Stimulated activated CD8-positive, alpha-beta memory T cell treated with anti-CD3 and anti-CD28 coated beads, Interleukin-4, amount 100 ng/mL, for 4 hours (primary cell): ENCODE data around the gene AP2A2.
"Not testable (repeated sequence)": the region's sequence is repeated elsewhere in the genome, so short reads cannot be mapped to it uniquely, and the experiment has no call there.

Experiments used
- DNase-seq, 2 donors: peaks; one replicate each; pipeline ENCODE4 v3.0.0-alpha.2; 2020; ENCODE audit warnings: low read depth in 2 of 2, low spot score in 1 of 2

Gene AP2A2

GRCh38 chr11:1012740-1013630, 87.3 kb downstream of the AP2A2 start:
- DNase-seq = no peak

GRCh38 chr11:1013631-1013935, 87.9 kb downstream of the AP2A2 start:
- DNase-seq = no peak

GRCh38 chr11:1014276-1014675, 88.6 kb downstream of the AP2A2 start:
- DNase-seq = no peak

GRCh38 chr11:1015064-1015463, 89.4 kb downstream of the AP2A2 start:
- no peak for DNase-seq

GRCh38 chr11:1015826-1016545, 90.3 kb downstream of the AP2A2 start:
- no peak for DNase-seq

- DNase-seq = not testable (repeated sequence)
These were observed 91.0 kb downstream of the AP2A2 start for GRCh38 chr11:1016610-1017126.

- DNase-seq = no peak
These were observed 91.8 kb downstream of the AP2A2 start for GRCh38 chr11:1017269-1018005.

- no peak for DNase-seq
These were observed 92.4 kb downstream of the AP2A2 start for GRCh38 chr11:1018091-1018490.

GRCh38 chr11:1019321-1019910, 93.7 kb downstream of the AP2A2 start:
- DNase-seq = no peak

GRCh38 chr11:1020211-1020905, 94.7 kb downstream of the AP2A2 start:
- DNase-seq = no peak

GRCh38 chr11:1022411-1022810, 96.7 kb downstream of the AP2A2 start:
- DNase-seq = no peak

- DNase-seq = no peak
These were observed 97.5 kb downstream of the AP2A2 start for GRCh38 chr11:1022908-1023810.

- DNase-seq = no peak
These were observed 98.3 kb downstream of the AP2A2 start for GRCh38 chr11:1023811-1024596.

GRCh38 chr11:1024597-1025409, 99.1 kb downstream of the AP2A2 start:
- DNase-seq = no peak

- DNase-seq = no peak
These were observed 99.9 kb downstream of the AP2A2 start for GRCh38 chr11:1025410-1026162.

GRCh38 chr11:1026163-1026450, 100.4 kb downstream of the AP2A2 start:
- no peak for DNase-seq

GRCh38 chr11:1026641-1027482, 101.2 kb downstream of the AP2A2 start:
- DNase-seq = no peak
